ENCODE data around the gene FYCO1. TPM values are rescaled to one million over a fixed set of nuclear protein-coding genes. Genes with fewer than 3 reads are reported as not detected.

FYCO1 gene
- total RNA-seq, 2 experiments from 2014 or later, result 8.2 to 10.6 TPM

DNA sequence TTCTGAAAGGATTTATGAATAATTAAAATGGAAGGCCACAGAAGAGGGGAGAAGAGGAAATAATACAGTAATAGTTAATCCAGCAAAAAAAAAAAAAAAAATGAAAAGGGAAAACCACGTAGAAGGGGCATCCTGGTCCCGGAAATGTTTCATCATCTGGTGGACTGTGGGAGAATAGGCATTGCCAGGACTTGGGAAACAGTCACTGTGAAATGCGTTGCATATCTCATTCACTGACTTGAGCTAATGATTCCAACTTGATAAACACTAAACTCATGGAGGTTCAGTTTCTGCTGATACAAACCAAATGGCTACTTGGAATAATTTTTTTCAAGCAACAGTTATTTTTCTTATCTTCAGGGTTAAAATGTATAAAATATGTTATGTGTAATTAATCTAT is 28.5 kb upstream of the FYCO1 start:
- CTCF ChIA-PET, result interaction anchor here (1.0 to 1.1 kb wide), 2 partner anchors 13 to 85 kb away, joined by 3 to 4 read pairs; no protein-coding TSS in a partner anchor
- Mint-ChIP-seq H3K36me3 (ENCODE audit: low read depth) (peaks cover 4% of the 10 kb centered on the region), H3K4me1 (peaks cover 12% of the 10 kb centered on the region), H3K27me3 (peaks cover 12% of the 10 kb centered on the region), H3K27ac (no peak overlapping the region), H3K4me3 (no peak overlapping the region), H3K9me3 (ENCODE audit: low read depth) (peaks cover 8% of the 10 kb centered on the region)
- POLR2A ChIA-PET, result no interaction called here
- DNase-seq (no peak), ATAC-seq (no peak)
- intact Hi-C loops (cut with DNase I, micrococcal nuclease), result no loop called here

- no peak overlapping the region for H3K27ac Mint-ChIP-seq
- H3K36me3 Mint-ChIP-seq (ENCODE audit: low read depth), result peaks cover 4% of the 10 kb centered on the region
- H3K9me3 Mint-ChIP-seq (ENCODE audit: low read depth), result peaks cover 8% of the 10 kb centered on the region
- no peak for ATAC-seq
- DNase-seq, result no peak
- CTCF ChIA-PET, result interaction anchor here (0.6 to 1.1 kb wide), 2 partner anchors 12 to 56 kb away, joined by 3 to 4 read pairs; no protein-coding TSS in a partner anchor
- H3K4me3 Mint-ChIP-seq, result no peak overlapping the region
- H3K27me3 Mint-ChIP-seq, result peaks cover 12% of the 10 kb centered on the region
- H3K4me1 Mint-ChIP-seq, result peaks cover 12% of the 10 kb centered on the region
- intact Hi-C loops (cut with DNase I, micrococcal nuclease), result no loop called here
- POLR2A ChIA-PET, result interaction anchor here (0.6 kb wide), 1 partner anchor 45 kb away, joined by 3 read pairs; no protein-coding TSS in a partner anchor
Observed at GRCh38 chr3:46022909-46023785, 27.5 kb upstream of the FYCO1 start.

DNA sequence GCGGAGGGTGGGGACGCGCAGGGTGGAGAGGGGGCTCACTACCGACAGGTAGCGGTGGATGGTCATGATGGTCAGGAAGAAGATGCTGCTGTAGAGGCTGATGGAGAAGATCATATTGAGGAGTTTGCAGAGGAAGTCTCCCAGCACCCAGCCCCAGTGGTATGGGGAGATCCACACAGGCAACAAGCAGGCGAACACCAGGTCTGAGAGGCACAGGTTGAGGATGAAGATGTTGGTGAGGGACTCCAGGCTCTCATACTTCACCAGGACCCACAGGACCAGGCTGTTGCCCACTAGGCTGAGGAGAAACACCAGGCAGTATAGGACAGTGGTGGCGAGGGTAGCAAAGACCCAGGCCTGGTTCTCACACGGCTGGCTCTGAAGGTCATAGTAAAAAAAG is 25.9 kb upstream of the FYCO1 start:
- intact Hi-C loops (cut with DNase I, micrococcal nuclease), result no loop called here
- no peak overlapping the region for H3K4me3 Mint-ChIP-seq
- no peak overlapping the region for H3K27ac Mint-ChIP-seq
- no peaks in the 10 kb centered on the region for H3K36me3 Mint-ChIP-seq (ENCODE audit: low read depth)
- peaks cover 14% of the 10 kb centered on the region for H3K4me1 Mint-ChIP-seq
- ATAC-seq (no peak), DNase-seq (no peak)
- POLR2A ChIA-PET, result no interaction called here
- H3K9me3 Mint-ChIP-seq (ENCODE audit: low read depth), result no peaks in the 10 kb centered on the region
- H3K27me3 Mint-ChIP-seq, result peaks cover 12% of the 10 kb centered on the region
- CTCF ChIA-PET, result interaction anchor here (0.6 kb wide), 1 partner anchor 56 kb away, joined by 4 read pairs; no protein-coding TSS in a partner anchor

DNA sequence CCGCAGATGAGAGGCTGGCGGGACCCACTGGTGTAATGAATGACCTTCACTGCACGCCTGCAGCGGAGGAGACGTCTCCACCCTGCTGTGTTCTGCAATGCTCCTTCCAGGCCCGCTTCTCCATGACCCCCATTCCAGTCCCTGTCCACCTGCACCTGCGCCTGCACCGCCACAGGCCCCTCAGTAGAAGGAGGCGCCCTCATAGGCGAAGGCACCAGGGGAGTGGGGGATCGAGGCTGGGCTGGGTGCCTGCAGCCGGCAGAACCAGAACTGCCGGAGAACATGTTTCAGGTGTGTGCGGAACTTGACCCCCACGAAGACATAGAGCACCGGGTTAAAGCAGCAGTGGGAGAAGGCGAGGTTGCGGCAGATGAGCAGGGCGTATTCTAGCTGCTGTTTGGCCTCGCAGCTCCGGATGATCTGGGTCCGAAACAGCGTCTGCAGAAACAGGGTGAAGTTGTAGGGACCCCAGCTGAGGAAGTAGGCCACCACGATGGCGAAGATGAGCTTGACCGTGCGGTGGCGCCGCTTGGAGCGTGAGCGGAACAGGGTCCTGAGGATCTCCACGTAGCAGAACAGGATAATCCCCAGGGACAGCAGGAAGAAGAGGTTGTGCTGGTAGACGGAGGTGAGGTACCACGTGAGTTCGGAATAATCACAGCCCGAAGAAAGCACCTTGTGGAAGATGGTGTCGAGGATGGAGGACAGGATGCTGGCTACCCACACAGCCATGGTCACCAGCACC is 25.3 kb upstream of the FYCO1 start:
- Mint-ChIP-seq H3K27ac (peak overlapping the region; percentile 9), H3K9me3 (ENCODE audit: low read depth) (no peaks in the 10 kb centered on the region), H3K4me1 (peaks cover 14% of the 10 kb centered on the region), H3K36me3 (ENCODE audit: low read depth) (no peaks in the 10 kb centered on the region), H3K27me3 (peaks cover 12% of the 10 kb centered on the region), H3K4me3 (no peak overlapping the region)
- no peak for ATAC-seq
- ChIA-PET POLR2A (no interaction called here), CTCF (interaction anchor here (0.6 kb wide), 1 partner anchor 669 kb away, joined by 3 read pairs; no protein-coding TSS in a partner anchor)
- intact Hi-C loops (cut with DNase I, micrococcal nuclease), result no loop called here
- DNase-seq, result no peak

- H3K9me3 Mint-ChIP-seq (ENCODE audit: low read depth), result no peaks in the 10 kb centered on the region
- DNase-seq, result peak; percentile 66
- intact Hi-C loops (cut with DNase I, micrococcal nuclease), result loop anchor here in 1 of 2 experiments (2.0 kb wide), 1 partner anchor 21 kb away; no protein-coding TSS in a partner anchor
- H3K4me3 Mint-ChIP-seq, result no peak overlapping the region
- POLR2A ChIA-PET, result no interaction called here
- H3K4me1 Mint-ChIP-seq, result peaks cover 22% of the 10 kb centered on the region
- peaks cover 12% of the 10 kb centered on the region for H3K27me3 Mint-ChIP-seq
- no peak overlapping the region for H3K27ac Mint-ChIP-seq
- CTCF ChIA-PET, result interaction anchor here (1.1 kb wide), 1 partner anchor 7 kb away, joined by 6 read pairs; no protein-coding TSS in a partner anchor
- H3K36me3 Mint-ChIP-seq (ENCODE audit: low read depth), result no peaks in the 10 kb centered on the region
- ATAC-seq, result peak; percentile 82
Observed at GRCh38 chr3:46019707-46020106, 24.1 kb upstream of the FYCO1 start.

DNA sequence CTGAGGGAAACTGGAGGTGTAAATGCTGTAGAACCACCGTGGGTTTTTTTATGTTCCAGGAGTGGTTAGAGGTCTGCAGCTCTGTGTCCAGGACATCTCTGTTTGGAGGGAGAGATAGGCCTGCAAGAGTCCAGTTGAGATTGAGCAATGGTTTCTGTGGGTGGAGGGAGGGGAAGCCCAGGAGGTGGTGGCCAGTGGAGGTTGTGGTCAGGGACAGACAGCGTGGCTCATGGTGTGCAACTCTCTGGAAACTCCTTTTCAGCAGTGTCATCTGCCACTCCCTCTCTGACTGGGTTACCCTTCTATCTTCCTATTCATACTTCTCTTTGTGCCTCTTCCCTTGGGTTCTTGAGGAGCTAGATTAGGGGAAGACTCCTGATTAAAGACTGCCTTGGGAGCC is 22.1 kb upstream of the FYCO1 start:
- ChIA-PET CTCF (interaction anchor here (1.4 kb wide), 2 partner anchors 18 to 79 kb away, joined by 3 to 4 read pairs; no protein-coding TSS in a partner anchor), POLR2A (interaction anchor here (0.6 kb wide), 1 partner anchor 85 kb away, joined by 3 read pairs; no protein-coding TSS in a partner anchor)
- intact Hi-C loops (cut with DNase I, micrococcal nuclease), result loop anchor here in 1 of 2 experiments (2.0 kb wide), 1 partner anchor 19 kb away; no protein-coding TSS in a partner anchor
- no peak overlapping the region for H3K4me3 Mint-ChIP-seq
- H3K27me3 Mint-ChIP-seq, result peaks cover 9% of the 10 kb centered on the region
- ATAC-seq (no peak), DNase-seq (no peak)
- peaks cover 22% of the 10 kb centered on the region for H3K4me1 Mint-ChIP-seq
- no peak overlapping the region for H3K27ac Mint-ChIP-seq
- H3K9me3 Mint-ChIP-seq (ENCODE audit: low read depth), result no peaks in the 10 kb centered on the region
- no peaks in the 10 kb centered on the region for H3K36me3 Mint-ChIP-seq (ENCODE audit: low read depth)

GRCh38 chr3:46013316-46014094 is 17.9 kb upstream of the FYCO1 start:
- intact Hi-C loops (cut with DNase I, micrococcal nuclease), result no loop called here
- no peak for ATAC-seq
- Mint-ChIP-seq H3K4me1 (peaks cover 14% of the 10 kb centered on the region), H3K4me3 (no peak overlapping the region), H3K27me3 (peaks cover 6% of the 10 kb centered on the region), H3K9me3 (ENCODE audit: low read depth) (no peaks in the 10 kb centered on the region), H3K36me3 (ENCODE audit: low read depth) (no peaks in the 10 kb centered on the region), H3K27ac (no peak overlapping the region)
- ChIA-PET CTCF (no interaction called here), POLR2A (no interaction called here)
- DNase-seq, result no peak

DNA sequence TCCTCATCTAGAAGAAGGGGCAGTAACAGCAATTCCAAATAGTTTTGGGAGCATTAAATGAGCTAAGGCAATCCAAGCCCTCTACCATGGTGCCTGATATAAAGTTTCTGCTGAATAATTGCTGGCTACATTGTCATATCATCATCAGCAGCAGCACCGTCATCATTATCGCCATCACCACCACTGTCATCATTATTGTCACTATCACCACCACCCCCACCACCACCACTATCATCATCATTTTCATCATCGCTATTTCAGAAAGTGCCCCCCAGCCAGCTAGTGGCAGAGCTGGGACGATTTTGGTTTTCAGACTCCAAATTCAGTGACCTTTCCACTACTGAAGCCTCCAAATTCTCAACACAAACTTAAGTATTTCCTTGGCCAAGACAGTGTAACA is 16.6 kb upstream of the FYCO1 start:
- POLR2A ChIA-PET, result no interaction called here
- Mint-ChIP-seq H3K4me3 (no peak overlapping the region), H3K4me1 (peaks cover 12% of the 10 kb centered on the region), H3K27me3 (peaks cover 6% of the 10 kb centered on the region), H3K36me3 (ENCODE audit: low read depth) (no peaks in the 10 kb centered on the region), H3K27ac (no peak overlapping the region), H3K9me3 (ENCODE audit: low read depth) (no peaks in the 10 kb centered on the region)
- DNase-seq (no peak), ATAC-seq (no peak)
- CTCF ChIA-PET, result interaction anchor here (1.1 kb wide), 1 partner anchor 65 kb away, joined by 3 read pairs; no protein-coding TSS in a partner anchor
- intact Hi-C loops (cut with DNase I, micrococcal nuclease), result no loop called here

- no peak for DNase-seq
- no peak for ATAC-seq
- Mint-ChIP-seq H3K27ac (no peak overlapping the region), H3K4me3 (no peak overlapping the region), H3K36me3 (ENCODE audit: low read depth) (no peaks in the 10 kb centered on the region), H3K9me3 (ENCODE audit: low read depth) (no peaks in the 10 kb centered on the region), H3K27me3 (peaks cover 6% of the 10 kb centered on the region), H3K4me1 (peaks cover 11% of the 10 kb centered on the region)
- POLR2A ChIA-PET, result interaction anchor here (0.7 to 1.0 kb wide), 2 partner anchors 46 to 93 kb away, joined by 3 to 4 read pairs; no protein-coding TSS in a partner anchor
- intact Hi-C loops (cut with DNase I, micrococcal nuclease), result no loop called here
- CTCF ChIA-PET, result interaction anchor here (0.6 to 1.5 kb wide), 5 partner anchors 10 to 275 kb away, joined by 3 to 4 read pairs (median 3); partner anchors contain the start of gene CXCR6
Observed at GRCh38 chr3:46010519-46011113, 15.0 kb upstream of the FYCO1 start.

GRCh38 chr3:46008058-46008457 is 12.4 kb upstream of the FYCO1 start:
- intact Hi-C loops (cut with DNase I, micrococcal nuclease), result no loop called here
- CTCF ChIA-PET, result no interaction called here
- H3K9me3 Mint-ChIP-seq (ENCODE audit: low read depth), result no peaks in the 10 kb centered on the region
- H3K4me3 Mint-ChIP-seq, result no peak overlapping the region
- POLR2A ChIA-PET, result no interaction called here
- ATAC-seq, result no peak
- H3K36me3 Mint-ChIP-seq (ENCODE audit: low read depth), result no peaks in the 10 kb centered on the region
- no peak for DNase-seq
- H3K4me1 Mint-ChIP-seq, result peaks cover 4% of the 10 kb centered on the region
- peaks cover 6% of the 10 kb centered on the region for H3K27me3 Mint-ChIP-seq
- H3K27ac Mint-ChIP-seq, result no peak overlapping the region
